Upper lobe of left lung (tissue), 4 donors: Measurements from ENCODE around the gene USP48.

Experiments
- CTCF ChIP-seq, 6 experiments: fragments of 450-650 bp in 4 of 6; fragments of 200-600 bp in 2 of 6; sonication (generic) in 2 of 6; IDR thresholded peaks; one replicate each; pipeline ENCODE4 v1.5.1; 2016 to 2019; ENCODE audit warnings: antibody characterized with exemption in 6 of 6
- POLR2A ChIP-seq, 4 donors: fragments of 450-650 bp; IDR thresholded peaks; one replicate each; pipeline ENCODE4 v1.5.1; 2016 to 2017; ENCODE audit warnings: antibody characterized with exemption in 4 of 4, mild to moderate bottlenecking in 2 of 4

GRCh38 chr1:21759182-21759581, 23.8 kb downstream of the USP48 start:
- TF ChIP-seq POLR2A (IDR thresholded peaks at IDR 0.05): no peak
- TF ChIP-seq CTCF (IDR thresholded peaks at IDR 0.05): no peak
